Uterus (tissue), 4 donors: ENCODE measurements around the gene GUCY2F. TPM values are rescaled to one million over a fixed set of nuclear protein-coding genes. Genes with fewer than 3 reads are reported as not detected.

Experiments used
- DNase-seq, 2 donors: peaks; one replicate each; pipeline ENCODE4 v3.0.0-alpha.2; 2019 to 2020
- H3K27ac ChIP-seq, 2 donors: fragments of 200-600 bp; sonication (generic); 1 replicate in 1 of 2; 2 replicates in 1 of 2; pipeline ENCODE4 v1.5.1; 2016 to 2018
- H3K27me3 ChIP-seq, 2 donors: fragments of 200-600 bp; sonication (generic); one replicate each; pipeline ENCODE4 v1.5.1; 2018 to 2019; ENCODE audit warnings: control low read depth in 1 of 2
- H3K36me3 ChIP-seq, 2 donors: fragments of 200-600 bp; sonication (generic); one replicate each; pipeline ENCODE4 v1.5.1; 2019; ENCODE audit warnings: control low read depth in 1 of 2
- H3K4me1 ChIP-seq, 2 donors: fragments of 200-600 bp; sonication (generic); one replicate each; pipeline ENCODE4 v1.5.1; 2018 to 2019; ENCODE audit warnings: control low read depth in 1 of 2
- H3K4me3 ChIP-seq, 2 donors: fragments of 200-600 bp; sonication (generic); 1 replicate in 1 of 2; 2 replicates in 1 of 2; pipeline ENCODE4 v1.5.1; 2018 to 2019; ENCODE audit warnings: mild to moderate bottlenecking in 1 of 2
- H3K9me3 ChIP-seq, 2 donors: fragments of 200-600 bp; sonication (generic); one replicate each; pipeline ENCODE4 v1.5.1; 2019; ENCODE audit warnings: control low read depth in 1 of 2
- POLR2A ChIP-seq, 2 donors: fragments of 450-650 bp; IDR thresholded peaks; one replicate each; pipeline ENCODE4 v1.6.1; 2016; ENCODE audit warnings: antibody characterized with exemption in 2 of 2, mild to moderate bottlenecking in 1 of 2, moderate library complexity in 1 of 2
- intact Hi-C: fragments of 100-400 bp; cut with DNase I; formaldehyde crosslinking; loops from one replicate; pipeline ENCODE4 v1.15.1; 2023; ENCODE audit warnings: low total_unique reads
- total RNA-seq, 4 donors: library from RNA; depleted of rRNA in 3 of 4; stranded (reverse); fragments of >200 nt in 3 of 4; gene quantifications; one replicate each; pipeline versions ENCODE4 v1.1.0 to v1.2.4, GENCODE V29; 2014 to 2023
- TF ChIP-seq, protein P1 (sequence below), 4 experiments: fragments of 200-600 bp in 2 of 4; fragments of 450-650 bp in 2 of 4; sonication (generic) in 2 of 4; IDR thresholded peaks; one replicate each; pipeline ENCODE4 v1.5.1; 2016 to 2019; ENCODE audit warnings: antibody characterized with exemption in 4 of 4, mild to moderate bottlenecking in 2 of 4, moderate library complexity in 1 of 4
- donor health status: DM: yes; HTN: yes; CAD: no.

The GUCY2F gene
- total RNA-seq, 4 donors from 2014 or later, result 0.14 TPM; not detected in 3

- intact Hi-C loops, result no loop called here
Measured at GRCh38 chrX:109390556-109390955, 91.3 kb downstream of the GUCY2F start.

DNA sequence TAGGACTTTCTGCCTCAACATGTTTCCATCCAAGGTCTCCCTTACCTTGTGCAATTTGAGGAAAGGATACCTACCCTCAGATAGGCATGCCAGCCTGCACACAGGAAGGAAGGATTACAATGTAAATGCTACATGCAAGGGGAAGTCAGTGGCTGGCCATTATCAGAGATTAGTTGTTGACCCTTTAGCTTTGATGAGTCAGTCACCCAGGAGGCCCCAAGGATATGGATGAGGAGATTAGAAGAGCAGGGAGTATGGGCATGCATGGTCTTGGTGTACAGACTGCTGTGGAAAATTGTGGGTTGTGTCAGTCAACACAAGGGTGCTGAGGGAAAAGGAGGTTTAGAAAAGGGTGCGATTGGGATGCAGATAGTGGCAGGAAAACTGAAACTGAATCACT is 92.0 kb downstream of the GUCY2F start:
- H3K27me3 ChIP-seq, result no peaks in the 10 kb centered on the region
- intact Hi-C loops, result no loop called here

More at GRCh38 chrX:109390556-109390955, 91.3 kb downstream of the GUCY2F start:
- Histone ChIP-seq H3K4me1 (no peaks in the 10 kb centered on the region), H3K9me3 (no peaks in the 10 kb centered on the region), H3K27ac (no peak overlapping the region), H3K36me3 (no peaks in the 10 kb centered on the region), H3K27me3 (no peaks in the 10 kb centered on the region), H3K4me3 (no peak overlapping the region)
- DNase-seq, result no peak
- TF ChIP-seq, protein P1, sequence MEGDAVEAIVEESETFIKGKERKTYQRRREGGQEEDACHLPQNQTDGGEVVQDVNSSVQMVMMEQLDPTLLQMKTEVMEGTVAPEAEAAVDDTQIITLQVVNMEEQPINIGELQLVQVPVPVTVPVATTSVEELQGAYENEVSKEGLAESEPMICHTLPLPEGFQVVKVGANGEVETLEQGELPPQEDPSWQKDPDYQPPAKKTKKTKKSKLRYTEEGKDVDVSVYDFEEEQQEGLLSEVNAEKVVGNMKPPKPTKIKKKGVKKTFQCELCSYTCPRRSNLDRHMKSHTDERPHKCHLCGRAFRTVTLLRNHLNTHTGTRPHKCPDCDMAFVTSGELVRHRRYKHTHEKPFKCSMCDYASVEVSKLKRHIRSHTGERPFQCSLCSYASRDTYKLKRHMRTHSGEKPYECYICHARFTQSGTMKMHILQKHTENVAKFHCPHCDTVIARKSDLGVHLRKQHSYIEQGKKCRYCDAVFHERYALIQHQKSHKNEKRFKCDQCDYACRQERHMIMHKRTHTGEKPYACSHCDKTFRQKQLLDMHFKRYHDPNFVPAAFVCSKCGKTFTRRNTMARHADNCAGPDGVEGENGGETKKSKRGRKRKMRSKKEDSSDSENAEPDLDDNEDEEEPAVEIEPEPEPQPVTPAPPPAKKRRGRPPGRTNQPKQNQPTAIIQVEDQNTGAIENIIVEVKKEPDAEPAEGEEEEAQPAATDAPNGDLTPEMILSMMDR (IDR thresholded peaks at IDR 0.05), result no peak
- TF ChIP-seq POLR2A (IDR thresholded peaks at IDR 0.05), result no peak

GRCh38 chrX:109384699-109385098 is 97.2 kb downstream of the GUCY2F start:
- no peak for DNase-seq
- Histone ChIP-seq H3K36me3 (no peaks in the 10 kb centered on the region), H3K4me1 (no peaks in the 10 kb centered on the region), H3K27ac (no peak overlapping the region), H3K9me3 (no peaks in the 10 kb centered on the region), H3K4me3 (no peak overlapping the region), H3K27me3 (no peaks in the 10 kb centered on the region)
- TF ChIP-seq, protein P1 (IDR thresholded peaks at IDR 0.05), result peak; percentile 3 to 36 (median 28)
- TF ChIP-seq POLR2A (IDR thresholded peaks at IDR 0.05), result no peak
- intact Hi-C loops, result no loop called here

More for the DNA sequence above, 92.0 kb downstream of the GUCY2F start:
- Histone ChIP-seq H3K4me1 (no peaks in the 10 kb centered on the region), H3K36me3 (no peaks in the 10 kb centered on the region), H3K27ac (no peak overlapping the region), H3K9me3 (no peaks in the 10 kb centered on the region), H3K4me3 (no peak overlapping the region)
- DNase-seq, result no peak
- no peak for TF ChIP-seq POLR2A (IDR thresholded peaks at IDR 0.05)
- TF ChIP-seq, protein P1 (IDR thresholded peaks at IDR 0.05), result no peak

- Histone ChIP-seq H3K4me1 (no peaks in the 10 kb centered on the region), H3K27me3 (peaks cover 0 to 4% of the 10 kb centered on the region in 2 donors), H3K27ac (no peak overlapping the region), H3K9me3 (no peaks in the 10 kb centered on the region), H3K36me3 (no peaks in the 10 kb centered on the region), H3K4me3 (no peak overlapping the region)
- TF ChIP-seq, protein P1 (IDR thresholded peaks at IDR 0.05), result no peak
- no peak for TF ChIP-seq POLR2A (IDR thresholded peaks at IDR 0.05)
- intact Hi-C loops, result no loop called here
- no peak for DNase-seq
Measured at GRCh38 chrX:109382332-109382731, 99.6 kb downstream of the GUCY2F start.

- H3K27me3 ChIP-seq, result peaks cover 0 to 4% of the 10 kb centered on the region in 2 donors
- intact Hi-C loops, result no loop called here
Measured at GRCh38 chrX:109378281-109378680, 103.6 kb downstream of the GUCY2F start.

More at GRCh38 chrX:109378281-109378680, 103.6 kb downstream of the GUCY2F start:
- Histone ChIP-seq H3K4me1 (no peaks in the 10 kb centered on the region), H3K27ac (no peak overlapping the region), H3K36me3 (no peaks in the 10 kb centered on the region), H3K4me3 (no peak overlapping the region), H3K9me3 (no peaks in the 10 kb centered on the region)
- no peak for DNase-seq
- TF ChIP-seq POLR2A (IDR thresholded peaks at IDR 0.05), result no peak
- TF ChIP-seq, protein P1 (IDR thresholded peaks at IDR 0.05), result no peak
